T-helper 1 cell treated with Interleukin-12 subunit alpha and Interleukin-12 subunit beta and Interleukin-4 antibody, amounts not matched to agents 30 μg/mL and 1 μg/mL, for 36 hours (primary cell): ENCODE measurements around the gene ADCY3.

ENCODE experiments used
- H3K27ac Mint-ChIP-seq: one replicate; pipeline ENCODE4 v1.8.0; 2021; ENCODE audit warnings: mild to moderate bottlenecking, mixed read lengths
- H3K27me3 Mint-ChIP-seq: one replicate; pipeline ENCODE4 v1.8.0; 2021; ENCODE audit warnings: low read depth, mixed read lengths
- H3K36me3 Mint-ChIP-seq: one replicate; pipeline ENCODE4 v1.8.0; 2021; ENCODE audit warnings: low read depth, mixed read lengths
- H3K4me1 Mint-ChIP-seq: one replicate; pipeline ENCODE4 v1.8.0; 2021; ENCODE audit warnings: low read depth, mixed read lengths
- H3K4me3 Mint-ChIP-seq: one replicate; pipeline ENCODE4 v1.8.0; 2021; ENCODE audit warnings: mild to moderate bottlenecking, moderate library complexity, mixed read lengths
- H3K9me3 Mint-ChIP-seq: one replicate; pipeline ENCODE4 v1.8.0; 2021; ENCODE audit warnings: mixed read lengths

The ADCY3 gene

DNA sequence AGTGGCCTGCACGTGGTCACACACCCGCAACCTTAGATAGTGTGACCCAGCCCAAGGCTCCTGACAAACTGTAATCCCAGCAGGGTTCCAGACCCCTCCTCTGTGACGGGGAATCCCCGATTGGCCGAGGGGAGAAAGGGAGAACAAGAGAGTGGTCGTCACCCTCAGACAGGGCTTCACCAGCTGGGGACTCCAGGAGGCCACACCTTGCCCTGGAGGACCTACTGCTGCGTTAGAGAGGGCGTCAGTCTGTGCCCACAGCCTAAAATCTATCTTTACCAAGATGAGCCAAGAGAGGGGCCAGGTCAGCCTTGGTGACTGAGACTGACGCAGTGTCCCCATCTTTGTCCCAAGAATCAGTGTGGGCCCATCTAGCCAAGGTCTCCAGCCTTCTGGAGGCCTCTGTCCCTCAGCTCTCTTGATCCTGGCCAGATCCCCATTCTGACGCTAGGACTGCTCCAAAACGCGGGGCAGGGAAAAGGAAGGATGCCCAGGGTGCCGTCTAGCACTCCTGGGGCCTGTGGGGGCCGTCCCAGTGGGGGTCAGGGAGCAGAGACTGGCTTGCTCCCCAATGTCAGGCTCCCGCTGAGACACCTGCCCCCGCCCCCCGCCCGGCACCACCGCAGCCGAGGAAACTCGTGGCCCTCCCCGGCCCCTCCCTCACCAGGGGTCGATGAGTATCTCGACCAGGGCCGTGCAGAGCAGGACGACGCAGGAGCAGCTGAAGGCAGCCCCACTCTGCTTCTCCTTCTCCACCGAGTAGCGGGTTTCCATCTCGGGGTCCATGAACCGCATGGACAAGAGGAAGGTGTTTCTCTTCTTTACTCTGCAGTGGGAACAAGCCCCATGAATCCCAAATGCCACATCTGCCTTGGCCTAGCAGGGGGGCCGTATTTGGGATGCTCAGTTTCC lies 86.0 kb downstream of the ADCY3 start:
- H3K27ac Mint-ChIP-seq = no peak overlapping the region
- H3K36me3 Mint-ChIP-seq = no peaks in the 10 kb centered on the region
- H3K27me3 Mint-ChIP-seq = no peaks in the 10 kb centered on the region
- no peaks in the 10 kb centered on the region for H3K4me1 Mint-ChIP-seq
- H3K9me3 Mint-ChIP-seq = no peaks in the 10 kb centered on the region
- no peak overlapping the region for H3K4me3 Mint-ChIP-seq

DNA sequence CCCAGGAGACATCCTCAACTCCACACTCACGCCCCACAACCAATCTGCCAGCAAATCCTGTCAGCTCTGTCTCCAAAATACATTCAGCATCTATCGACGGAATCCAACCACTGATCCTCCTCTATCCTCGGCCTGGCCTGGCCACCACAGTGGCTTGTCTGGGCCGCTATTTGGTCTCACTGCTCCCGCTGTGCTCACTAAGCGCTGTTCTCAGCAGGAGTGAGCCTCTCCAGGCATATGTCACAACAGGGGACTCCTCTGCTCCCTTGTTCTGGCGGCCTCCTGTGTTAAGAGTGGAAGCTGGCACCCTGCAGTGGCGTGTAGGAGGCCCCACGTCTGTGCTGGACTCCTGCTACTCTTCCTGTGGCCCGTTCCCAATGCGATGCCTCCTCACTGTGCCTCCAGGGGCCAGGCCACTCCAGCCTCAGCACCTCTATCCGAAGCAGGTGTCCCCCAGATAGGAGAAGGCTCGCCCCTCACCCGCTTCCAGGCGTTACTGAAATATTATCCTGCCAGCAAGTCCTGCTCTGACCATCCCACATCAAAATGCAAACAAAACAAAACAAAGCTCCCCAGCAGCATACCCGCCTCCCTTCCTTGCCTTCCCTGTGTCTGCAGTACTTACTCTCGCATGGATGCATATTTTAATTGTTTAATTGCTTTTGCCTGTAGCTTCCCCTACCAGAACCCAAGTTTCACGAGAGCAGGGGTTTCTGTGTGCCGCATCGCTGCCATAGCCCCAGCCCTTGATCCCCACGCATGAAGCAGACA lies 86.9 kb downstream of the ADCY3 start:
- no peak overlapping the region for H3K27ac Mint-ChIP-seq

DNA sequence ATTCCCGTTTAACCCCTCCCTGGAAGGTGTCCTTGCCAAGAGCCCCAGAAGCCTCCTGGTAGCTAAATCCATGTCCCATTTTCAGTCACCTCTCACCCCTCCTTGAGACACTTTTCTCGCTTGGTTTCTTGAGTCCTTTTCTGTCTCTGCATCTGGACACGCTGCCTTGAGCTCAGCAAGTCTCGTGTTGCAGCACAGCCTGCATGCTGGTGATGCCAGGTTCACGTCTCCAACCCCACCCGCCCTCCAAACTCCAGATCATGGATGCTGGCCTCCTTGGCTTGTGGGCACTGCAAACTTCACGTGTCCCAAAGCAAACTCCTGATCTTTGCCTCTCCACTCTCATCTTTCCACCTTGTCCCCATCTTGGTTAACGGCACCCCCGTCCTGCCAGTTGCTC lies 87.5 kb downstream of the ADCY3 start:
- Mint-ChIP-seq H3K4me1 (no peaks in the 10 kb centered on the region), H3K36me3 (peaks cover 2% of the 10 kb centered on the region), H3K4me3 (no peak overlapping the region), H3K27ac (no peak overlapping the region), H3K9me3 (no peaks in the 10 kb centered on the region), H3K27me3 (no peaks in the 10 kb centered on the region)

More for the DNA sequence above, 86.9 kb downstream of the ADCY3 start:
- H3K27me3 Mint-ChIP-seq = no peaks in the 10 kb centered on the region
- no peaks in the 10 kb centered on the region for H3K9me3 Mint-ChIP-seq
- H3K4me1 Mint-ChIP-seq = no peaks in the 10 kb centered on the region
- no peaks in the 10 kb centered on the region for H3K36me3 Mint-ChIP-seq
- H3K4me3 Mint-ChIP-seq = no peak overlapping the region

DNA sequence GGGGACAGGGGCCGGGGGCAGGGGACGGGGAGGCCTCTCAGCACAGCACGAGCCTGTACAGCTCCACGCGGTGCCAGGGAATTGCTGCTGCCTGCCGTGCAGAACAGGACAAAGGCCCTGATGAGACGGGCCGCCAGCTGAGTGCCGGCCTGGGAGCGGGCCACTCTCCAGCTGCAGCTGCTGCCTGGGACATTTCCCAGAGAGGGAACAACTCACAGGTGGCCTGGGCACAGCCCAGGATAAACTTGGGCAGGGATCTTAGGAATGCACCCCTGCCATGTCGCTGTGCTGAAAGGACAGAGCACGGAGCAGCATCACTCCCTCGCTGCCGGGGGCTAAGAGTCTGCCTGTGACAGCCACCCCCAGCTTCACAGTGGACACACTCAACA lies 88.0 kb downstream of the ADCY3 start:
- Mint-ChIP-seq H3K4me3 (no peak overlapping the region), H3K9me3 (no peaks in the 10 kb centered on the region), H3K4me1 (peaks cover 2% of the 10 kb centered on the region), H3K27me3 (no peaks in the 10 kb centered on the region), H3K36me3 (peaks cover 2% of the 10 kb centered on the region), H3K27ac (no peak overlapping the region)

DNA sequence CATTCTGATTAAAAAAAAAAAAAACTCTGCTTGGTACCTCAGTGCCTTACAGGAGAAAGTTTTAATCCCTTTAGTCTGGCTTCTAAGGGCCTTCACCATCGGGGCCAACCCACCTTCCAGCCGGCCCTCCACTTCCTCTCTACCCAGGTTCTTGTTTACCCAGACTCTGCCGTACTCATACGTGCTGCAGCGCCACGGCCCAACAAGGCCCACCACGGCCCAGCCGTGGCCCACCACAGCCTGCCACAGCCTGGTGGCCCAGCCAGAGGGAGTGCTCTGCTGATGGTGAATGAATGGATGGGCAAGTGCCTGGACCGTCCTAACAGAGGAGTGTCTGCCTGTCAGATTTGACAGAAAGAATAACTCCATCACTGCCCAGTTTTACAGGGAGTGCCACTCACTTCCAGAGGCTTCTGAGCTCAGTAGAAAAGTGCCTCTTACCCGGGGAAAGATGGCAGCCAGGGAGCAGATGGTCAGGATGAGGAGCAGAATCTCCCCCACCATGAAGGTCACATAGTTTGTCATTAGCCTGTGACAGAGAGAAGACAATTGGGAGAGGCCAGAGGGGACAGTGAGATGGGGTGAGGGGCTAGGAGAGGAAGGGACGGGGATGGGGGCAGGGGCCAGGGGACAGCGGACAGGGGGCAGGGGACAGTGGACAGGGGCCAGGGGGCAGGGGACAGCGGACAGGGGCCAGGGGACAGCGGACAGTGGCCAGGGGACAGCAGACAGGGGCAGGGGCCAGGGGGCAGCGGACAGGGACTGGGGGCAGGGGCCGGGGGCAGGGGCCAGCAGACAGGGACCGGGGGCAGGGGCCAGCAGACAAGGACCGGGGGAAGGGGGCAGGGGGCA lies 88.6 kb downstream of the ADCY3 start:
- no peaks in the 10 kb centered on the region for H3K9me3 Mint-ChIP-seq
- peaks cover 6% of the 10 kb centered on the region for H3K4me1 Mint-ChIP-seq
- no peak overlapping the region for H3K4me3 Mint-ChIP-seq
- no peak overlapping the region for H3K27ac Mint-ChIP-seq
- H3K27me3 Mint-ChIP-seq = no peaks in the 10 kb centered on the region
- H3K36me3 Mint-ChIP-seq = peaks cover 2% of the 10 kb centered on the region

DNA sequence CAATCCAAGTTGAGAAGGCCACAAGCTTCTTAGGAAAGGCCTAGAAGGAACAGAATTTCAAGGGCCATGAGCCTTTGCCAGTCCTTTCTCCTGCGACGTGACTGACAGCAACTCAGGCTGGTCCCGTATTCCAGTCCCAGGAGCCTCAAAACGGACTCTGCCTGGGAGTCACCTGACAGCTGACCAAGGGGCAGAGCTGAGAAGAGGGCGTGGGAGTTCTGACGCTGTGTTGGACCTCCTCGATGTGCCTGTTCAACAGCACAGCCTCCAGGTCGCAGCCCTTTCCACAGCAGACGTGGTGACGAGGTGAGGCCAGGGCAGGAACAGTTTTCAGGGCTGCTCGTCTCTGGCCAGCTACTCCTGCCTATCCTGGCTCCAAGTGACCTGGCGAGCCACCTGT lies 89.3 kb downstream of the ADCY3 start:
- Mint-ChIP-seq H3K36me3 (peaks cover 2% of the 10 kb centered on the region), H3K9me3 (no peaks in the 10 kb centered on the region), H3K27ac (no peak overlapping the region), H3K4me3 (no peak overlapping the region), H3K27me3 (no peaks in the 10 kb centered on the region), H3K4me1 (peaks cover 13% of the 10 kb centered on the region)

DNA sequence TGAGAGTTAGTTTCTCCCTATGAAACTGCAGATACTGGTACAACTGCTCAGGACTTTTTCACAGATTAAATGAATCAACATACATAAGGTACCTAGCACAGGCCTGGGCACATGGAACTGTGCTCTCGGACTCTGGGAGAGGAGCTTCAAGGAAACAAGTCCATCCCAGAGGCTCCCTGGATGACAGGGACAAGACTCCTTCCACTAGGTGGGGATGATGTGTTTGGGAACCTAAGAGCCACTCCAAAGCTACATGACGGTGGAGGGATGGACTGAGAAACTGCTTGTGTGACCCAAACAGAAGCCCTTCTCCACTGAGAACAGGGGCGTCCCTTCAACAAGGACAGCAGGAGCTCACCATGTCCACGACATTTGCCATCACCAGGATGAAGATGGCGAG lies 89.7 kb downstream of the ADCY3 start:
- H3K9me3 Mint-ChIP-seq = no peaks in the 10 kb centered on the region
- peaks cover 16% of the 10 kb centered on the region for H3K4me1 Mint-ChIP-seq
- H3K27me3 Mint-ChIP-seq = no peaks in the 10 kb centered on the region
- no peak overlapping the region for H3K27ac Mint-ChIP-seq
- H3K36me3 Mint-ChIP-seq = peaks cover 5% of the 10 kb centered on the region
- no peak overlapping the region for H3K4me3 Mint-ChIP-seq

DNA sequence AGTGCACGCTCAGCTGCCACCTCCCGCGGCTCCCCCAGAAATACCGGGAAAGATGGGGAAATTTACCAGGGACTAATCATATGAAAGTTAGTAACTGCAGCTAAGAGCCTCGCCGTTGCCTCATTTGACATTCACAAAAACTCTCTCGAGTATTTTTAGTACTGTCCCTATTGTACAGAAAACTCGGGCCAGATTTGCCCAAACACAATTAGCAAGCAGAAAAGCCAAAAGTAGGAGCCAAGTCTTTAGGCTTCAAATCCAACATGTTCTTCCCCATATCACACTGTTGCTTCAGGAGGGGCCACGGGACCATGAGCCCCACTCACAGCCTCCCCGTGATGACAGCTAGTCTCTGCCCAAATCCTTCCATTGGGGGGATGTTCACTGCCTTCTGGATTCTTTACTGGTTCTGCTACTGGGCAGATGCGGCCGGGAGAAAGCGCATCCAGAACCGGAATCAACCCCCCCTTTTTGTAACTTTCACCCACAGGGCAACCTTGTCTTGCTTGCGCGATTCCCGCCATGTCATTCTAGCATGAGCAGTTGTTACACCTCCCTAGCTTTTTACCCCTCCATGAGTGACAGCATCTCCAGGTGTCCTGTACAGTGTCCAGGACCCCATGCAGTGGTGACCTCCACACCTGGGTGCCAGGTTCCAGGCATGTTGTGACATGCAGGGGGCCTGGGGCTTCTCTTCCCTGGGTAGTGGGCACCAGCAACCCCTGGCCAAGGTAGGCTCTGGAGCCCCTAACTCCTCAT lies 91.6 kb downstream of the ADCY3 start:
- H3K27me3 Mint-ChIP-seq = no peaks in the 10 kb centered on the region
- no peaks in the 10 kb centered on the region for H3K9me3 Mint-ChIP-seq
- H3K27ac Mint-ChIP-seq = no peak overlapping the region
- peaks cover 16% of the 10 kb centered on the region for H3K4me1 Mint-ChIP-seq
- no peak overlapping the region for H3K4me3 Mint-ChIP-seq
- H3K36me3 Mint-ChIP-seq = peaks cover 9% of the 10 kb centered on the region

DNA sequence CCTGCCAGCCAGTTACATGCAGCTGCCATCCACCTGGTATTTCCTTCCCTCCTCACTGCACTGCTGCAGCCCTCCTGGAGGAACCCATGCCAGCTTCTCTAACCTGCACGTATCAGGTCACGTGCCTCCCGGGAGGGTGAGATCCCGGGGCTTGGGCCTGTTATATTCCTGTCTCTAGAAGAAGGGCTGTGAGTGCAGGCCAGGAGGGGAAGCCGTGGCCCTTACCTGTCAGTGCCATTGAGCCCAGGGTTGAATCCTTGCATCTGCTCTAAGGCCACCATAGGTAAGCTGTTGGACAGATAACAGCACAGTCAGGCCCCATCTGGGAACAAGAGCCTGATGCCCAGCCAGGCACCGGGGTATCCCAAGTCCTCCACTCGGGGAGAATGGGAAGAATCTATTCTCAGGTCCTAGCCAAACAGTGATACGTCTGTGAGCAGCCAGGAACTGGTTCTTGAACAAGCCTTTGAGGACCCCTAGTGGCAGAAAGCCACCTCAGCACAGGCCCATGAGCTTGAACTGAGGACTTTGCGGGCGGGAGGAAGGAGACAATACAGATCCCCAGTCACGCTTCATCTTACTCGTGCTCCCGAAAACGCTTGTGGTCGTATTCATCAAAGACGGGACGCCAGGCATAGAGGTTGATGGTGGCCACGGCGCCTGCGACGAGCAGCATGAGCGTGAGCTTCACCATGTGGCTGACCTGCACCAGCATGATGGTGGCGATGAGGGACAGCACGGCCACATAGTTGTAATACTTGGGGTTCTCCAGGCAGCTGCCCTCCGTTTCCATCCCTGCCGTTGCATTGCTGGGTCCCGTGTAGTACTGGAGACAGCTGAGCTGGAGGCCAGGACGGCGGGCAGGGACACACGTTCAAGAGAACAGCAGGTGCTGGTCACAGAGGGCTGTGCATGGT lies 92.5 kb downstream of the ADCY3 start:
- peaks cover 14% of the 10 kb centered on the region for H3K36me3 Mint-ChIP-seq
- H3K9me3 Mint-ChIP-seq = no peaks in the 10 kb centered on the region
- H3K4me3 Mint-ChIP-seq = no peak overlapping the region
- H3K27me3 Mint-ChIP-seq = no peaks in the 10 kb centered on the region
- H3K27ac Mint-ChIP-seq = peak overlapping the region; percentile 6
- H3K4me1 Mint-ChIP-seq = peaks cover 16% of the 10 kb centered on the region

DNA sequence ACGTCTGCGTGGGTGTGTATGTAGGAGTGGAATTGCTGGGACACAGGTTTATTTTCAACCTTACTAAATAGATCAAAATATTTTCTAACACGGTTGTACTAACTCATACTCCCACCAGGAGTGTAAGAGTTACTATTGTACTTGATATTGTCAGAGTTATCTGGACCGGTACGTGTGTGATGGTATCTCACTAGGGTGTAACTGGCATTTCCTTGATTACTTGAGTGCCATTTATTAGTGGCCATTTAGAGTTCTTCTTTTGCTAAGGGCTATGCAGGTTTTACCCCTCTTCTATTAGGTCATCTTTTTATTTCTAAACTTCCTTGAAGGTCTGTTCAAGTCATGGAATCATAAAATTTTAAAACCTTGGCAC lies 93.3 kb downstream of the ADCY3 start:
- H3K36me3 Mint-ChIP-seq = peaks cover 14% of the 10 kb centered on the region
- no peaks in the 10 kb centered on the region for H3K9me3 Mint-ChIP-seq
- no peak overlapping the region for H3K4me3 Mint-ChIP-seq
- peak overlapping the region; percentile 68 for H3K27ac Mint-ChIP-seq
- H3K27me3 Mint-ChIP-seq = no peaks in the 10 kb centered on the region
- peaks cover 16% of the 10 kb centered on the region for H3K4me1 Mint-ChIP-seq

DNA sequence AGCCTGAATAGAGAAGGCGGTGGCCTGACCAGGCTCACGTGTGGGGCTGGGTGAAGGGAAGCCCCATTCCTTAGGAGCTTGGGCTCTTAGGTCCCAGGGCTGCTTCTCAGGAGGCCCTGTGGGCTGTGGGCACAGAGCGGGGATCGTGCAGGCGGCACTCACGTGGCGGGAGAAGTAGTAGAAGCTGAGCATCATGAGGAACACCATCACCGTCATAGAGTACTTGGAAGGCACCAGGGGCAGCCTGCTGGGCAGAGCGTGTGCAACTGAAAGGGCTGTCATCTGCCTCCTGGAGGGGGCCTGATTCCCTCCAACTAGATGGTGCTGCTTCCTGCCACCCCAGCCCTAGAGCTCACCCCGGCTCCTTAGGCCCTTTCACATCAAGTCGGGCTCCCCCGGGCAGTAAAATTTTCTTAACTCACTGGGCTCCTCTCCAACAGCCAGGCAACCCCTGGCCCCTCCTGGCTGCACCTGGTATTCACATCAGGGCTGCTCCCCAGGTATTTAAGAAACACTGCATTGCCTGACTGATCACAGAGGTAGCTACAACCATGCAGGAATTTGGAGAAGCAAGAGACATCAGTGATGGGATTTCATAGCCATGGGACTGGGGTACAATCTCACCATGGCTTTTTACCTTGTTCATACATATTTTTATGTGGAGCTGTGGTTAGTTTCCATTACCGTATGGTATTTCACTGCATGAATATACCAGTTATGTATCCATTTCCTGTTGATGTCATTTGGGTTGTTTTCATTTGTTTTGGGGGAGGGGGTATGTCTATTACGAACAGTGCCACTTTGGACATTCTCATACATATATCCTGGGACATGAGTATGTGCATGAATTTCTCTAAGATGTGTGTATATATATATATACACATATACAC lies 93.9 kb downstream of the ADCY3 start:
- Mint-ChIP-seq H3K36me3 (peaks cover 16% of the 10 kb centered on the region), H3K27me3 (no peaks in the 10 kb centered on the region), H3K4me3 (no peak overlapping the region), H3K27ac (peak overlapping the region; percentile 68), H3K9me3 (no peaks in the 10 kb centered on the region), H3K4me1 (peaks cover 16% of the 10 kb centered on the region)
